Measurements from ENCODE around the gene MYNN. TPM values are rescaled to one million over a fixed set of nuclear protein-coding genes. Genes with fewer than 3 reads are reported as not detected.

MYNN gene
- total RNA-seq, 1 donor from 2014 or later: 20.0 TPM

GRCh38 chr3:169827712-169828111, 54.5 kb downstream of the MYNN start:
- no peak for DNase-seq (ENCODE audit: low read depth in 2 of 2)

DNA sequence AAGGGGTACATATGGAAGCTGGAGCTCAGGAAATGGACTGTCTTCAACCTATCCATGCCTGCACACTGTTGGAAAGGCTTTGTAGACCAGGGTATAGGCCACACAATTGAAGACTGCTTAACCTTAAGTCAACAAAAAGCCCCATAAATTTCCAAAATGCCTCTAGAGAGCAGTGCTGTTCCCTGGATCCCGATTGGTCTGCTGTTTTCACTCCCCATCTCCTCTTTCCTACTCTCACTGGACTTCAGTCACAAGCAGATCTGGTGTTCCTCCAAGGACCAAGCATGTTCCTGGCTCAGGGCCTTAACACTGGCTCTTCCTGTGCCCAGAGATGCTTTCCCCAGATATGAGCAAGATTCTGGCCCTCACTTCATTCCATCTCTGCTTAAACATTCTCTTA, 62.3 kb downstream of the MYNN start:
- DNase-seq (ENCODE audit: low read depth in 2 of 2): no peak

- DNase-seq (ENCODE audit: low read depth in 2 of 2): no peak
Observed at GRCh38 chr3:169836078-169836941, 63.1 kb downstream of the MYNN start.

DNA sequence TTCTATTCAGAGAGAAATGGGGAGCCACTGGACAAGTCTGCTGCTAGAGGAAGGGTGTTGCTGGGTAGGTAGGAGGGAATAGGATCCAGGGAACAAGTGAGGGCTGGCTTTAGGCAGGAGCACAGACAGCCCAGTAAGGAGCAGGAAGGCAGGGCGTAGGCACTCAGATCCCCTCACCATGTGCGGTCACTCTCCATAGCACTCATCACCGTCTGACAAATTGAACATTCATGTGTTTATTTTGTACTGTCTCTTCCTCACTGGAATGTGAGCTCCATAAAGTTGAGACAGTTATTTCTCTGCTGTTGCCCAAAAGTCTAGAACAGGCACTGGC, 63.7 kb downstream of the MYNN start:
- no peak for DNase-seq (ENCODE audit: low read depth in 2 of 2)

DNA sequence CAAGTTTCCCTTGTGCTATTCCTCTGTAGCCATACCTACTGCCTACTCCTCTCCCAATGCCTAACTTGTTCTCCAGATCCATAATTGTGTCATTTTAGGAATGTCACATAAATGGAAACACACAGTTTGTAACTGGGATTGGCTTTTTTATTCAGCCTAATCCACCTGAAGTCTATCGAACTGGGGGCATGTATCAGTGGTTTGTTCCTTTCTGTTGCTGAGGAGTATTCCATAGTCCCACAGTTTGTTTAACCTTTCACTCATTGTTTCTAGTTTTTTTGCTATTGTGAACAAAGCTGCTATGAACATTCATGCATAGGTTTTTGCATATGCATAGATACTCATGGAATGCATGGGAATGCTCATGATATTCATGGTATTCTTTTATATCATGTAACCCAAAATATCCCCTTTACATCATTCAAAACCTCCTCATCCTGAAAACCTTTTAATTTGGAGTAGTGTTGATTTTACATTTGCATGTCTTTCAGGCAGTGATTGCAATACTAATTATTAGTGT, 65.4 kb downstream of the MYNN start:
- DNase-seq (ENCODE audit: low read depth in 2 of 2): no peak

Other genes starting within 250 kb of the MYNN start
- 2.2 and 28.3 TPM in 2 replicates for gene MECOM, start 109.7 kb upstream of the MYNN start, total RNA-seq
- 118 and 137 TPM in 2 replicates for gene TERC, start 8.3 kb upstream of the MYNN start, total RNA-seq
- 0.99 and 2.0 TPM in 2 replicates for gene ACTRT3, start 3.8 kb upstream of the MYNN start, total RNA-seq
- not detected in 2 replicates for gene LRRIQ4, start 39.5 kb downstream of the MYNN start, total RNA-seq
- gene LRRC34, start 39.5 kb downstream of the MYNN start, total RNA-seq: 0.60 and 1.3 TPM in 2 replicates
- not detected in 2 replicates for gene LRRC31, start 96.5 kb downstream of the MYNN start, total RNA-seq
- gene SAMD7, start 138.2 kb downstream of the MYNN start, total RNA-seq: not detected in 2 replicates
- 16.8 and 33.9 TPM in 2 replicates for gene SEC62, start 193.4 kb downstream of the MYNN start, total RNA-seq